Measurements from ENCODE around the gene C1QL2.

The C1QL2 gene

DNA sequence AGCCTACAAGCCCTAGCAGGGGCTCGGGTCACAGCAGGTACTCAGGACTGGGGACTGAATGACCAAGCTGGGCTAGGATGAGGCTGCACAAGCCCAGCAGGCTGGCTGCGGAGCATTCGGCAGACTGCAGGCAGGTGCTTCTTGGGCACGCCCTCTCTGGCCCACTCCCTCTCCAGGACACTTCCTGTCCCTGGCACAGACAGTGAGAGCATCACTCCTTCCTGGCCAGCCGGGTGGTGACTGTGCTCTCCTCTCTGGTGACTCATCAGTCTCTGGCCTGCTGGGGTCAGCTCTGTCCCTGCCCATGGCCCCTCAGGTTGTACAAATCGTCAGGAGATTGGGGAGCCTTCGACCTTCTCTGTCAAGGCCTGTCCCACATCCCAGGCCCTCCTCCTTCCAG, 22.5 kb downstream of the C1QL2 start:
- DNase-seq = no peak

DNA sequence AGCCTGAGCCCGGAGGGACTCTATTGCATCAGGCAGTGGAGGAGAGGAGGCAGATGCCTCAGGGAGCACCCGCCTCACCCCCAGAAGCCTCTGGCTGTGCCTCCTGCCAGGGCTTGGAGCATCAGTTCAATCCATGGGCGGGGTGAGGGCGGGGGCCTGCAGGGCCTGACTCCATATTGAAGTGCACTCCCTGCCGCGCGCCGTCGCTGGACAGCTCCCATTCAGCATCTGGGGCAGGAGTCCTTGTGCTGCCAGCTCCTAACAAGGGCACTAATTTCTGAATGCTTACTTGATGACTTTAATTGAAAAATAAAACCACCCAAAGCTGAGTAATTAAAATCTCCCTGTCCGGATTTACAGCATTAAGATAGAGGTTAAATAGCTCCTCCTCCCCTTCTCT, 23.8 kb downstream of the C1QL2 start:
- DNase-seq = no peak

DNA sequence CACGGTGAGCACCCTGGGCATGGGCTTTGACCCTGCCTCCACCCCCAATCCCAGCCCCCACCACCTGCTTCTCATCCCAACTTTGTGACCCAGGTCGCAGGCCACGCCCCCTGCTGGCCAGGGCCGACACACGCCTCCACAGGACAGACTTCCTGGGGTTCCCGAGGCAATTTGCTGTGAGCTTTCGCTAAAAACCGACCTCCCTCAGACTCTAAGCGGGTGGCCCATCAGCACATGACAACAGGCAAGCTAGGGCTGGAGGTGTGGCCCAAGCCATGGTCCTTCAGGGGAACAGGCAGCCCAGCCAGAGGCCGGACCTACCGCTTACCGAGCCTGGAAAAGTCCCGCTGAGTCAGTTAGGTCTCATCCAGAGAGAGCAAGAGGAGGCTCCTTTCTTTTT, 31.9 kb downstream of the C1QL2 start:
- no peak for DNase-seq

GRCh38 chr2:119123389-119123788, 35.2 kb downstream of the C1QL2 start:
- no peak for DNase-seq

GRCh38 chr2:119122663-119123062, 35.9 kb downstream of the C1QL2 start:
- DNase-seq = no peak

GRCh38 chr2:119119999-119120756, 38.4 kb downstream of the C1QL2 start:
- DNase-seq = no peak

DNA sequence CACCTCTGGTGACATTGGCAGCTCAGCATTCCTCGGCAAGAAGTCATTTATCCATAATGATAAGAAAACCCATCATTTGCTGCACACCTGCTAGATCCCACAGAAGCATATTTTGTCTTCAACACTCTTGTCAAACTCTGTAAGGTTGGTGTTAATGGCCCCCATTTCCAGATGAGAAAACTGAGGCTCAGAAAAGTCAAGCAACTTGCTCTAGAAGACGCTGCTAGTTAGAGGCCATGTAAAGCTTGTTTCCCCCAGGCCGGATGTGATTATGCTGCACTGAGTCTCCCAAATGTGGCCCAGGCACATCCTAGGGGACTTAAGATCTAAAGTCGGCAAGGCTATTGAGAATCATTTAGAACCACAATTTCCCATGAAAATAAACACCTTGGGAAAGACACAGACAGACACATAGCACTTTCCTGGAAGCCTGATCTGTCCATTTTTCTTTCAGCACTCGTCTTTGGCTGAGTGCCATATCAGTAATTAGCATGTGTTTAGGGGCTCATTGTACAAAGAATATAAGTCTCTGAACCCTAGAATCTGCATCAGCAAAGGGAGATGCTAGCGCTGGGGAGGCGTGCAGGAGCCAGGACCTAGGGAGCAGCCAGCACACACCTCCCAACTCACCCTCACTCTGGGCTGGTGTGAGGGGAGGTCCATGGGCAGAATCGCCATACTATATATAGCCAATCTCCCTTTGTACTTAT, 39.3 kb downstream of the C1QL2 start:
- no peak for DNase-seq

GRCh38 chr2:119117891-119118882, 40.4 kb downstream of the C1QL2 start:
- no peak for DNase-seq

GRCh38 chr2:119117408-119117807, 41.1 kb downstream of the C1QL2 start:
- no peak for DNase-seq

- no peak for DNase-seq
Measured at GRCh38 chr2:119116411-119117295, 41.9 kb downstream of the C1QL2 start.

DNA sequence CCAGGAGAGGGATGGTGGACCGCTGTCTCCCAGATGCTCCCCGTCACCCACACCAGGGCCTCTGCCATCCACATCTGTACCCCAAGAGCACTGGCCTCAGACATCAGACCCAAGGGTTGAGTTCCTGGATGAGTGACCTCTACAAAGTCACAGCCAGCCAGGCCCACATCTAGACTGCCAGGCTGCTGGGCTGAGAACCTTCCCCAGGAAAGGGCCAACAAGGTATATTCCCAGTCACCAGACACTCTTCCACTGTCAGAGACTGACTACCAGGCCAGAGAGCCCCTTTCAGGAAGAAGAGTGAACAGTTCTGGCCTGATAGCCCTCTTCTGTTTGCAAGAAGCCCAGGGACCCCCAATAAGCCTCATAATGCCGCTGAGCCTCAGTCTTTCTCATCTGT, 44.3 kb downstream of the C1QL2 start:
- DNase-seq = no peak

GRCh38 chr2:119113489-119113770, 45.1 kb downstream of the C1QL2 start:
- DNase-seq = no peak

GRCh38 chr2:119112770-119113488, 45.6 kb downstream of the C1QL2 start:
- DNase-seq = no peak

GRCh38 chr2:119112230-119112629, 46.3 kb downstream of the C1QL2 start:
- DNase-seq = no peak

DNA sequence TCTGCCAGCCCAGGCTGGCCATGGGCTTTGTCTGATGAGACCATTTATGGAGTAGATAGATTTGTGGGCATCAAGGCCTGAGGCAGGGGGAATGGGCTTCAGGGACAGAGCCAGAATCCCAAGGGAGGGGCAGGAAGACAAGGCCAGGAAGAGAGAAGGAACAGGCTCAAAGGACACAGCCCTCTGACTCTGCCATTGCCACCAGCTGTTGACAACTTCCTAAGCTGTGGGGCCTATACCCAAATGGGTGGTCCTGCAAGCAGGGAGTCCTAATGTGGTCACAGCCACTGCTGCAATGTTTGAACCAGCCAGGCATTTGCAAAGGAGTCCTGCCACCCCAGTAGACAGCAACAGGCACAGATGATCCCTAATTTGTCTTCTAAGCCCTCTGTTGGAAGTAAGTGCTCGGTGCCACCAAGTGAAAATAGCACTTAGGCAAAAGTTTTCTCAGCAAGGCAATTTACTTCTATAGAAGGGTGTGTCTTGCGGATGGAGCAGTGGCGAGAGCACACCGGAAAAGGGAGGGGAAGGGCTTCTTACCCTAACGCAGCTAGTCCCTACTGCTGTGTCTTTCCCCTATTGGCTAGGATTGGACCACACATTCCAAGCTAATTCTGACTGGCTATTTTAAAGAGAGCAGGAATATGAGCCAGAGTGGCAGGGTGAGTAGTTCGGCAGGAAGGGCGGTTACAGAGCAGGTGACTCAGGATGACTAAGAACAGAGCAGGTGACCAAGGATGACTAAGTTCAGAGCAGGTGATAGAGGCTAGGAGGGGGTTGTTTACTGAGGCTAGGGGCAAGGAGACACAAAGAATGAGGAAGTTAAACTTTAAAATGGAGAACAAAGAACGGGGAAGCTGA, 47.2 kb downstream of the C1QL2 start:
- DNase-seq = no peak

DNA sequence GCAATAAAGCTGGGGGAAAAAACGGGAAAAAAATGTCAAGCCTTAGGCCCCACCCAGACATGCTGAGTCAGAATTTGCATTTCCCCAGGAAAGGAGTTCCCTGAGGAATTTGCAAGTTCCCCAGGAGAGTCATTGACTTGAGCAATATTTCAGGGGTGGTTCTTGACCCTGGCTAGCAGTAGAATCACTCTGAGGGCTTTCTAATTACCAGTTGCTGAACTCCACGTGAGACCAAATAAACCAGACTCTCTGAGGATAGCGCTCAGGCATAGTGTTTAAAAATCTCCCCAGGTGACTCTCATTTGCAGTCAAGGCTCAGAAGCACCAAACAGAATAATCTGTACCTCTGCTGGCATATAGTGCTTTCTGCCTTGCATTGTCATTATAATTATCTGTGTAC, 48.7 kb downstream of the C1QL2 start:
- no peak for DNase-seq

DNA sequence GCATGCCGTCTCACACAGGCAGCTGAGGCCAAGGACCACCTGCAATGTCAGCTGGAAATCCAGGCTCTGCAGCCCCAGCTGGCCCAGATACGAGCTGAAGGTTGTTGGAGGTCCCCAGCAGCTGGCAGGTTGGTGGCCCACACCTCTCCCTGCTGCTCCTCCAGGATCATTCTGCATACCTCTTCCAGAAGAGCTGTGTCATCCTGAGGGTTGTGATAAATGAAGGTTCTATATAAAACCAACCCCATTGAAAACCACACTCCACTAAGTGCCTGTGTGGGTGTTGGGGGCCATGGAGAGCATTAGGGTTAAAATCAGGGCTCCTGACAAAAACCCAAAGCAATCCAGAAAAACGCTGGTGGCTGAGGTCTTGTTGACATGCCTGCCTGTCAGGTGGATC, 50.4 kb downstream of the C1QL2 start:
- DNase-seq = no peak

DNA sequence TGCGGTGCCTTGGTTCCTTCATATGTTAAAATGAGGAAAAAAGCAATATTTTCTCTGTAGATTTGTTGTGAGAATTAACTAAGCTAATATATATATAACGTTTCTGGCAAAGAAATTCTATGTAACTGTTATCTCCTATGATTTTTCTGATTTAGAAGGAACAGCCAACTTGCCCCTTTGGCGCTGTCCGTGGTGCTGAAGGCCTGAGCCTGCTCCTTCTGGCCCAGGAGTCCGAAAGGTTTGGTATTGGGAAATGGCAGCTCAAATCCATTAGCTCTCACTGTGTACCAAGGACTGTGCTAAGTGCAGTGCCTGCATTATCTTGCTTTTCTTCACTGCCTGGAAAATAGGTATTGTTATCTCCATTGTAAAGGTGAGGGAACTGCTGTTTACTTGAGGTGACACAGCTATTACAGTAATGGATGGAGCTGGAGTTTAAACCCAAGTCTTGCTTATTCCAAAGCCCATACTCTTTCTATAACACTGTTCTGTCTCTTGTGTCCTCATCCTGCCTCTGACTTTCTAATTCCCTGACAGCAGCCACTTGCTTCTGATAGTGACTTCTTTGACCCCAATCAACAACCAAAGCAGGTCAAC, 52.2 kb downstream of the C1QL2 start:
- DNase-seq = peak; percentile 53

All from femur (tissue), 1 donor.